SJCRH30 (cell line): Measurements from ENCODE around the gene BCAS3. TPM values are rescaled to one million over a fixed set of nuclear protein-coding genes. Genes with fewer than 3 reads are reported as not detected.
A peak's percentile ranks its signal among the peaks of the same experiment; 100 is the strongest.

Experiments used
- DNase-seq, 2 experiments: peaks; one replicate each; pipeline ENCODE4 v3.0.0-alpha.2; 2015 to 2020
- H3K27ac ChIP-seq: fragments of 250-450 bp; sonication (Bioruptor Pico); 2 replicates; pipeline ENCODE4 v1.5.1; 2020; ENCODE audit warnings: mild to moderate bottlenecking, moderate library complexity
- H3K27me3 ChIP-seq: fragments of 250-450 bp; sonication (Bioruptor Pico); 2 replicates; pipeline ENCODE4 v1.5.1; 2020; ENCODE audit warnings: mild to moderate bottlenecking, moderate library complexity
- H3K36me3 ChIP-seq: fragments of 250-450 bp; sonication (Bioruptor Pico); 2 replicates; pipeline ENCODE4 v1.5.1; 2020; ENCODE audit warnings: mild to moderate bottlenecking, moderate library complexity
- H3K4me1 ChIP-seq: fragments of 250-450 bp; sonication (Bioruptor Pico); 2 replicates; pipeline ENCODE4 v1.5.1; 2020; ENCODE audit warnings: mild to moderate bottlenecking, moderate library complexity
- H3K4me3 ChIP-seq: fragments of 250-450 bp; sonication (Bioruptor Pico); 2 replicates; pipeline ENCODE4 v1.5.1; 2020; ENCODE audit warnings: mild to moderate bottlenecking, moderate library complexity
- H3K9me3 ChIP-seq: fragments of 250-450 bp; sonication (Bioruptor Pico); replicated peaks from 2 replicates; pipeline ENCODE4 v1.5.1; 2020; ENCODE audit warnings: mild to moderate bottlenecking, moderate library complexity
- total RNA-seq: library from RNA; depleted of rRNA; stranded (reverse); fragments of >200 nt; shearing (Covaris generic); gene quantifications from 2 replicates; pipeline ENCODE4 v1.2.3, GENCODE V29; 2014

BCAS3 gene
- total RNA-seq, 1 experiment from 2014 or later, result 11.6 TPM

- Histone ChIP-seq H3K27ac (no peak overlapping the region), H3K36me3 (no peaks in the 10 kb centered on the region), H3K27me3 (no peaks in the 10 kb centered on the region), H3K4me3 (no peak overlapping the region), H3K4me1 (no peaks in the 10 kb centered on the region), H3K9me3 (no peaks in the 10 kb centered on the region)
- DNase-seq, result no peak
Observed at GRCh38 chr17:61128661-61129115, 451.0 kb downstream of the BCAS3 start.

DNA sequence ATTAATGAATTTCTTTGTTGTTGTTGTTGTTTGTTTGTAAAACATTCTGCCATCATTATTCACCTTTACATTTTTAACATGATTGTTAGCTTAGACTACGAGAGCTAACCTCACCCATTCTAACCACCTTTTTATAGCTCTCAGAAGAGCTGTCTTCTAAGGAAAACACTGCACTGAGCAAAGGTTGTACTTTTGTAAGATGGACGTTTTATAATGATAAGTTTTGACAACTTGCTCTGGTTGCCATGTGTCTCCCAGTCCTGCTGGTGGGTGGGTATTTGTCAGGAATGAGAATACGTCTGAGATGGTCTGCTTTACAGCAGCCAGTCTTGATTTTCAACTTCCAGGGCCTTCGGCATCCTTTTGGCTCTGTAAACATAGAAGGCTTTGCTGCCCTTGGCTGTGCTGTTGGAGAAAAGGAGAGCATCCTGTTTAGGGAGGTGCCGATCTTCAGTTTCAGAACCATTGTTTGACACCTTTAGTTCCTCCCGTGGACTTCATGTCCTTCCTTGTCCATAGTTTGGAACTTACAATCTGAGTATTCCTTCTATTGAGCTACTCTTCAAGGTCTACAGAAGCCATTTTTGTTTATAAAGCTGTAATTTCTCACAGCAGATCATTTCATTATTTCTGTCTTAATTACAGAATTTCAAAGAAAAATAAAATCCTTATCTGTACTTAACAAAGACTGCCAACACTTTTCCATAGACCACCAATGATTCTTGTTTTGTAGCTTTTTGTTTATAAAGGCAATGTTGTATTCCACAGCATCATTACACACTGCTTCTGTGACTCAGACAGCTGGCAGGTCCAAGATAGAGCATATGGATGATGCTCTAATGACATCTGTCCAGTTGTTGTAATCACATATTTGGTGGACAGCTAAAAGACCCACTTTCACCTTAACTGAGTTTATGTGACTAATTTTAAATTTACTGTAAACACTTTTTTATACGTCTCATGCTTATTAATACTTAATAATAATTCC is 451.9 kb downstream of the BCAS3 start:
- no peak overlapping the region for H3K4me3 ChIP-seq
- no peaks in the 10 kb centered on the region for H3K4me1 ChIP-seq
- no peak overlapping the region for H3K27ac ChIP-seq
- no peaks in the 10 kb centered on the region for H3K27me3 ChIP-seq
- no peaks in the 10 kb centered on the region for H3K9me3 ChIP-seq
- H3K36me3 ChIP-seq, result no peaks in the 10 kb centered on the region
- no peak for DNase-seq

DNA sequence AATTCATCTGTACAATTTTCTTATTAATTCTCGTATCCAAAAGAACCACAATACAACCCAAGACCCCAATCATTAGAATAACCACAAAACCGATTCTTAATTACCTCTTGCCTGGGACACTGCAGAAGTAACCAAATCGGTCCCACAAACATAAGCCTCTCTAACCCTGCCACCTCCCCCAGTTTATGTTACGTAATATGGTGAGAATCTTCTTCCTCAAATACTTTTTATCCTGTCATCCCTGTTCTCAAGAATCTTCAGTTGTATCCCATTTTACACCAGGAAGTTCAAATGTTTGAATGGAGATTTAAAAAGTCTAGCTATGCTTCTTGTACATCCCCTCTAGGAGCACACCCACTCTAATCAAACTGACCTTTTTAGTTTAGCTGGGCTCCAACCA is 452.7 kb downstream of the BCAS3 start:
- Histone ChIP-seq H3K36me3 (no peaks in the 10 kb centered on the region), H3K4me1 (no peaks in the 10 kb centered on the region), H3K27ac (no peak overlapping the region), H3K27me3 (no peaks in the 10 kb centered on the region), H3K4me3 (no peak overlapping the region), H3K9me3 (no peaks in the 10 kb centered on the region)
- DNase-seq, result no peak

GRCh38 chr17:61131585-61131984 is 453.9 kb downstream of the BCAS3 start:
- Histone ChIP-seq H3K4me3 (no peak overlapping the region), H3K27me3 (no peaks in the 10 kb centered on the region), H3K36me3 (no peaks in the 10 kb centered on the region), H3K27ac (no peak overlapping the region), H3K4me1 (no peaks in the 10 kb centered on the region), H3K9me3 (no peaks in the 10 kb centered on the region)
- no peak for DNase-seq

GRCh38 chr17:61132524-61132923 is 454.9 kb downstream of the BCAS3 start:
- Histone ChIP-seq H3K4me1 (no peaks in the 10 kb centered on the region), H3K9me3 (no peaks in the 10 kb centered on the region)
- DNase-seq, result no peak

GRCh38 chr17:61133853-61134252 is 456.2 kb downstream of the BCAS3 start:
- Histone ChIP-seq H3K4me1 (peaks cover 6% of the 10 kb centered on the region), H3K36me3 (no peaks in the 10 kb centered on the region), H3K4me3 (no peak overlapping the region), H3K27ac (no peak overlapping the region), H3K9me3 (no peaks in the 10 kb centered on the region), H3K27me3 (no peaks in the 10 kb centered on the region)
- DNase-seq, result no peak

More at GRCh38 chr17:61132524-61132923, 454.9 kb downstream of the BCAS3 start:
- Histone ChIP-seq H3K36me3 (no peaks in the 10 kb centered on the region), H3K27ac (no peak overlapping the region), H3K27me3 (no peaks in the 10 kb centered on the region), H3K4me3 (no peak overlapping the region)

- no peak overlapping the region for H3K27ac ChIP-seq
- no peaks in the 10 kb centered on the region for H3K27me3 ChIP-seq
- H3K4me1 ChIP-seq, result peaks cover 12% of the 10 kb centered on the region
- no peaks in the 10 kb centered on the region for H3K36me3 ChIP-seq
- DNase-seq, result no peak
- H3K4me3 ChIP-seq, result no peak overlapping the region
- H3K9me3 ChIP-seq, result no peaks in the 10 kb centered on the region
Observed at GRCh38 chr17:61134551-61135235, 457.0 kb downstream of the BCAS3 start.

GRCh38 chr17:61135782-61136181 is 458.1 kb downstream of the BCAS3 start:
- Histone ChIP-seq H3K9me3 (no peaks in the 10 kb centered on the region), H3K27me3 (no peaks in the 10 kb centered on the region), H3K4me3 (no peak overlapping the region), H3K36me3 (no peaks in the 10 kb centered on the region), H3K27ac (no peak overlapping the region), H3K4me1 (peaks cover 13% of the 10 kb centered on the region)
- no peak for DNase-seq

DNA sequence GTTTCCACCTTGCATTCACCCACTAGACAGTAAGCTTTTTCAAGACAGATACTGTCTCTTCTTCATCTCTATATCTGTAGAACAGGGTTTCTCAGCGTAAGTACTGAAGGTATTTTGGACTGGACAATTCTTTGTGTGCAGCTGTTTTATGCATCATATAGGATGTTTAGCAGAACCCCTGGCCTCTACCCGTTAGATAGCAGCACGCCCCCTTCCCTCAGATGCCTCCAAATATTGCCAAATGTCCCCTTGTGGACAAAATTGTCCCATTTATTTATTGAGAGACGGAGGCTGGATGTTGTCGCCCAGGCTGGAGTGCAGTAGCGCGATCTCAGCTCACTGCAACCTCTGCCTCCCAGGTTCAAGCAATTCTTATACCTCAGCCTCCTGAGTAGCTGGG is 458.6 kb downstream of the BCAS3 start:
- Histone ChIP-seq H3K4me3 (no peak overlapping the region), H3K36me3 (no peaks in the 10 kb centered on the region), H3K27ac (no peak overlapping the region), H3K27me3 (no peaks in the 10 kb centered on the region), H3K4me1 (peaks cover 13% of the 10 kb centered on the region), H3K9me3 (no peaks in the 10 kb centered on the region)
- DNase-seq, result no peak

GRCh38 chr17:61139219-61139618 is 461.6 kb downstream of the BCAS3 start:
- Histone ChIP-seq H3K27me3 (no peaks in the 10 kb centered on the region), H3K36me3 (no peaks in the 10 kb centered on the region), H3K4me3 (peak overlapping the region; percentile 6; the same call in 1 of the 2 replicates), H3K4me1 (peaks cover 16% of the 10 kb centered on the region), H3K9me3 (no peaks in the 10 kb centered on the region), H3K27ac (peak overlapping the region; percentile 24; the same call in 1 of the 2 replicates)
- peak; percentile 67 to 82 for DNase-seq

GRCh38 chr17:61140081-61140786 is 462.6 kb downstream of the BCAS3 start:
- DNase-seq, result no peak
- Histone ChIP-seq H3K4me1 (peaks cover 24% of the 10 kb centered on the region), H3K27ac (no peak overlapping the region), H3K9me3 (no peaks in the 10 kb centered on the region), H3K4me3 (no peak overlapping the region), H3K27me3 (no peaks in the 10 kb centered on the region), H3K36me3 (no peaks in the 10 kb centered on the region)

DNA sequence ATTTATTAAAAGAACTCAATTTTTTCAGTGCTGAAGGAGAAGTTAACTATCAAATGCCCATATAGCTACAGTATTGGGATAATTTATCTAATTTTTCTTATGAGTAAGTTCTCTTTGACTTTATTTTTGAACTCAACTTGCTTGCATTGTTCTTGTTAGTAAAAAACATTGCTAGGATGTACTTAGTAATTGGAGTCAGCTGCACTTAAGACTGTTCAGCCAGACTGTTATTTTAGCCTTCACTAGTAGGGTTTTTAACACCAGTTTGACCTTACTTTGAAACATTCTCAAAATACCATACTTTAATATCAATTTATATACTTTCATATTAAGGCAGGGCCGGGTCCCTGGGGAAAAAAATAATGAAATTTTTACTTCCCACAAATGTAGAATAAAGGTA is 465.4 kb downstream of the BCAS3 start:
- no peaks in the 10 kb centered on the region for H3K27me3 ChIP-seq
- no peak for DNase-seq
- H3K9me3 ChIP-seq, result no peaks in the 10 kb centered on the region
- no peaks in the 10 kb centered on the region for H3K36me3 ChIP-seq
- peaks cover 27% of the 10 kb centered on the region for H3K4me1 ChIP-seq
- no peak overlapping the region for H3K27ac ChIP-seq
- no peak overlapping the region for H3K4me3 ChIP-seq

DNA sequence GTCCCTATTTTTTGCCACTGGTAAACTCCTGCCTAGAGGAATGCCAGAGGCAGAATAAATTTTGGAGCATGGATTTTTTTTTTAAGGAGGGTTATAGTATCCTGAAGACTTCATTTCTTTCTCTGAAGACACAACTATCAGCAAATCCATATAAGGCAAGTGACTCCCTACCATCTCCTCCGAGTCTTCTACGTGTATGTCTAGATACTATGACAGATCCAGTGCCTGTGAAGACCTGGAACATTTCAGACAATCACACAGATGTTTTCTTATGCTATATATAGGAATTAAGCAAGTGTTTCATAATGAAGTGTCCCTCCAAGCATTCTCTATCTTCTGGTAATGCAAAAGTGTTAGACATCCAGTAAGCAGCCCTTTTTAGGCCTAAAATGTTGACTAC is 466.5 kb downstream of the BCAS3 start:
- no peak for DNase-seq
- Histone ChIP-seq H3K27ac (no peak overlapping the region), H3K36me3 (no peaks in the 10 kb centered on the region), H3K4me1 (peaks cover 19% of the 10 kb centered on the region), H3K9me3 (no peaks in the 10 kb centered on the region), H3K4me3 (no peak overlapping the region), H3K27me3 (no peaks in the 10 kb centered on the region)

DNA sequence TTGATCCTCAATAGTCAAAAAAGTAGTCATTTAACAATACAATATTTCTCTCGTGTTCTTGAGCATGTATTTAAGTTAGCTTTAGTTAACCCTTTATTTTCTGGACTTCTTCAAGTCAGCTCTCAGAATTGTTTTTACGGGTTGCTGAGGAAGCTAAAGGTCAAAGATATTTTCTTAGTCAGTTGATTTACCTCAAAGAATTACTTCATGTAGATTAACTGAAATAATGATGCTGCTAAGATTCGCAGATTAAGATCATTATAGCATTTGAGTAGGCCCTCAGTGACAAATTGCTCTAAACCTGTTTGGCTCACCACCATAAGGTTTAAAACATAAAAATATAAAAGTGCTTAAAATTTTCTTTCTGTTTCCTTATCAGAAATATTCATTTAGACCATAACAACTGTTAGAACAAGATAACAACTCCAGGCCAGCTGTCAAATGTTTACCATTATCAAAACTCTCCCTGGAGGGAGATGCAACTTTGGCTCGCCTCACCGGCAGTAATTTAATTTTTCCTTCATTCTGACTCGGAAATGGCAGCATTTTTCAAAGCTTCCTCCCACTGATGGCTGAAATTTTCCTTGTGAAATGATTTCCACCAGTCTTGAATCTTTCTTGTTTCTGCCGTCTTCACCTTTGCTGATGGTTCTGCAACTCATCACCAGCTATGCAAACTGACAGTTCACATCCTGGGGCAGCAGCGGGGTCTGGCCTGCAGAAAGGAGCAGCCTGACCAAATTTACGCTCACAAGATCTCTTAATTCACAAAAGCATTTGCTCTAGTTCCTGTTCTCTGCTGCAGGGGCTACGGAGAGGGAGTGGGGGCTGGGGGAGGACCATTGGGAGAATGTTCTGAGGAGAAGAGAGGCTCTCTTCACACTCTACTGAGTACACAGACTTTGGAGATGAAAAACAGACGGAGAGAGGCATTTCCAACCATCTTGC is 467.2 kb downstream of the BCAS3 start:
- no peaks in the 10 kb centered on the region for H3K36me3 ChIP-seq

More for the DNA sequence above, 467.2 kb downstream of the BCAS3 start:
- H3K9me3 ChIP-seq, result no peaks in the 10 kb centered on the region
- DNase-seq, result peak; percentile 31
- no peaks in the 10 kb centered on the region for H3K27me3 ChIP-seq
- H3K4me3 ChIP-seq, result 0 out of 2 replicates have a peak overlapping the region, but pooled peaks have one; percentile 4
- H3K27ac ChIP-seq, result peak overlapping the region; percentile 12; the same call in 1 of the 2 replicates
- peaks cover 22% of the 10 kb centered on the region for H3K4me1 ChIP-seq
